Measurements from ENCODE around the gene DNHD1.

DNA sequence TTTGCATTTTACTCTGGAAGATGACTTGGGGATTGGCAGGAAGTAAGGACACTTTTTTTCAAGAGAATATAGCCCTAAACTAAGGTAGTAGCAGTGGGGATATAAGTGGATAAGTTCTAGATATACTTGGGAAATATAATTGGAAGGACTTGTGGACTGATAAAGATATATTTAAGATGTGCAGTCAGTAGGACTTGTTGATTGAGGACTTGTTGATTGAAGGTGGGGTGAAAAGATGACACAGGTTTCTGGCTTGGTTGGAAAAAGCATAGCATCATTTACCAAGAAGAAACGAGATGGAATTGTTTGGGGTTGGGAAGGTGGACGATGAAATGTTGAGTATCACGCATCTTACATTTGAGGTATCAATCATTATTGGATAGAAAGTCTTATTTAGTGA is 116.4 kb downstream of the DNHD1 start:
- TF ChIP-seq, protein P1, sequence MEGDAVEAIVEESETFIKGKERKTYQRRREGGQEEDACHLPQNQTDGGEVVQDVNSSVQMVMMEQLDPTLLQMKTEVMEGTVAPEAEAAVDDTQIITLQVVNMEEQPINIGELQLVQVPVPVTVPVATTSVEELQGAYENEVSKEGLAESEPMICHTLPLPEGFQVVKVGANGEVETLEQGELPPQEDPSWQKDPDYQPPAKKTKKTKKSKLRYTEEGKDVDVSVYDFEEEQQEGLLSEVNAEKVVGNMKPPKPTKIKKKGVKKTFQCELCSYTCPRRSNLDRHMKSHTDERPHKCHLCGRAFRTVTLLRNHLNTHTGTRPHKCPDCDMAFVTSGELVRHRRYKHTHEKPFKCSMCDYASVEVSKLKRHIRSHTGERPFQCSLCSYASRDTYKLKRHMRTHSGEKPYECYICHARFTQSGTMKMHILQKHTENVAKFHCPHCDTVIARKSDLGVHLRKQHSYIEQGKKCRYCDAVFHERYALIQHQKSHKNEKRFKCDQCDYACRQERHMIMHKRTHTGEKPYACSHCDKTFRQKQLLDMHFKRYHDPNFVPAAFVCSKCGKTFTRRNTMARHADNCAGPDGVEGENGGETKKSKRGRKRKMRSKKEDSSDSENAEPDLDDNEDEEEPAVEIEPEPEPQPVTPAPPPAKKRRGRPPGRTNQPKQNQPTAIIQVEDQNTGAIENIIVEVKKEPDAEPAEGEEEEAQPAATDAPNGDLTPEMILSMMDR (conservative IDR thresholded peaks at IDR 0.05), result no peak
- TF ChIP-seq EZH2 (IDR thresholded peaks at IDR 0.05; ENCODE audit: low read depth), result no peak

All from PC-9 (cell line).